ENCODE results near the gene EVI5L.
"Not testable (repeated sequence)": the region's sequence is repeated elsewhere in the genome, so short reads cannot be mapped to it uniquely, and the experiment has no call there.

The EVI5L gene

GRCh38 chr19:7829561-7830271 lies at the start of gene EVI5L:
TSS of gene EVI5L (plus strand) at chr19:7830218. CDS start at chr19:7846543, 16,325 bp downstream.
- DNase-seq (ENCODE audit: low read depth in 1 of 2, low spot score in 1 of 2), result peak; percentile 99

- no peak for DNase-seq (ENCODE audit: low read depth in 1 of 2, low spot score in 1 of 2)
These were observed 48.9 kb upstream of the EVI5L start for GRCh38 chr19:7781157-7781556.

GRCh38 chr19:7783991-7784423 lies 46.0 kb upstream of the EVI5L start:
- DNase-seq (ENCODE audit: low read depth in 1 of 2, low spot score in 1 of 2), result no peak

GRCh38 chr19:7784856-7785255 lies 45.2 kb upstream of the EVI5L start:
- no peak for DNase-seq (ENCODE audit: low read depth in 1 of 2, low spot score in 1 of 2)

GRCh38 chr19:7787141-7787540 lies 42.9 kb upstream of the EVI5L start:
- DNase-seq (ENCODE audit: low read depth in 1 of 2, low spot score in 1 of 2), result no peak

- no peak for DNase-seq (ENCODE audit: low read depth in 1 of 2, low spot score in 1 of 2)
These were observed 42.3 kb upstream of the EVI5L start for GRCh38 chr19:7787602-7788177.

- no peak for DNase-seq (ENCODE audit: low read depth in 1 of 2, low spot score in 1 of 2)
These were observed 41.7 kb upstream of the EVI5L start for GRCh38 chr19:7788178-7788932.

- DNase-seq (ENCODE audit: low read depth in 1 of 2, low spot score in 1 of 2), result no peak
These were observed 41.1 kb upstream of the EVI5L start for GRCh38 chr19:7788933-7789323.

GRCh38 chr19:7789447-7789846 lies 40.6 kb upstream of the EVI5L start:
- no peak for DNase-seq (ENCODE audit: low read depth in 1 of 2, low spot score in 1 of 2)

GRCh38 chr19:7790416-7790815 lies 39.6 kb upstream of the EVI5L start:
- DNase-seq (ENCODE audit: low read depth in 1 of 2, low spot score in 1 of 2), result no peak

GRCh38 chr19:7792281-7792680 lies 37.7 kb upstream of the EVI5L start:
- DNase-seq (ENCODE audit: low read depth in 1 of 2, low spot score in 1 of 2), result no peak

- DNase-seq (ENCODE audit: low read depth in 1 of 2, low spot score in 1 of 2), result not testable (repeated sequence)
These were observed 37.3 kb upstream of the EVI5L start for GRCh38 chr19:7792701-7793100.

- DNase-seq (ENCODE audit: low read depth in 1 of 2, low spot score in 1 of 2), result no peak
These were observed 36.5 kb upstream of the EVI5L start for GRCh38 chr19:7793493-7793892.

- DNase-seq (ENCODE audit: low read depth in 1 of 2, low spot score in 1 of 2), result no peak
These were observed 34.4 kb upstream of the EVI5L start for GRCh38 chr19:7795555-7796161.

- DNase-seq (ENCODE audit: low read depth in 1 of 2, low spot score in 1 of 2), result peak; percentile 37 to 67
These were observed 30.2 kb upstream of the EVI5L start for GRCh38 chr19:7799640-7800355.

- no peak for DNase-seq (ENCODE audit: low read depth in 1 of 2, low spot score in 1 of 2)
These were observed 28.9 kb upstream of the EVI5L start for GRCh38 chr19:7801020-7801570.

- DNase-seq (ENCODE audit: low read depth in 1 of 2, low spot score in 1 of 2), result no peak
These were observed 23.8 kb upstream of the EVI5L start for GRCh38 chr19:7806234-7806633.

- DNase-seq (ENCODE audit: low read depth in 1 of 2, low spot score in 1 of 2), result no peak
These were observed 23.1 kb upstream of the EVI5L start for GRCh38 chr19:7806876-7807275.

- DNase-seq (ENCODE audit: low read depth in 1 of 2, low spot score in 1 of 2), result no peak
These were observed 21.9 kb upstream of the EVI5L start for GRCh38 chr19:7808108-7808507.

GRCh38 chr19:7811989-7812388 lies 18.0 kb upstream of the EVI5L start:
- DNase-seq (ENCODE audit: low read depth in 1 of 2, low spot score in 1 of 2), result no peak

- DNase-seq (ENCODE audit: low read depth in 1 of 2, low spot score in 1 of 2), result no peak
These were observed 14.7 kb upstream of the EVI5L start for GRCh38 chr19:7815325-7815724.

Measured in activated CD4-positive, alpha-beta T cell treated with anti-CD3 and anti-CD28 coated beads, Interleukin-2, amount 50 U/mL, for 24 hours (primary cell).